Endothelial cell of umbilical vein (primary cell): Measurements from ENCODE around the gene NELFA. TPM values are rescaled to one million over a fixed set of nuclear protein-coding genes. Genes with fewer than 3 reads are reported as not detected.

Source experiments
- BruUV-seq: library from RNA; stranded (reverse); fragments of 400-500 nt; replicated peaks from 2 replicates; lab custom pipeline; 2021; lab: Mats Ljungman, UMichigan
- CTCF ChIA-PET: fragments of 300-600, 350-600 bp; sonication (Branson Sonifier 250); formaldehyde crosslinking; loops from one replicate; lab custom pipeline; 2021; ENCODE audit warnings: antibody characterized with exemption, inconsistent platforms; lab: Charles Lee
- POLR2A ChIA-PET: fragments of 300-600, 350-600 bp; sonication (Branson Sonifier 250); formaldehyde crosslinking; loops from one replicate; lab custom pipeline; 2021; ENCODE audit warnings: antibody characterized with exemption, inconsistent platforms; lab: Charles Lee
- DNase-seq: peaks from one replicate; pipeline ENCODE4 v3.0.0-alpha.2; 2011; ENCODE audit warnings: low read depth, low spot score
- FAIRE-seq: peaks from 2 replicates; lab custom pipeline; 2011; peaks lifted over from hg19 to GRCh38; lab: Jason Lieb, UNC
- H2AFZ ChIP-seq: 2 replicates; pipeline ENCODE4 v1.6.0; 2012; ENCODE audit warnings: low read depth, low read length, control low read depth, inconsistent platforms
- H3K27ac ChIP-seq: 2 replicates; pipeline ENCODE4 v1.5.1; 2011; ENCODE audit warnings: low read depth, mild to moderate bottlenecking, control low read depth, low read length, moderate library complexity; ENCODE audit not compliant: insufficient read depth
- H3K27me3 ChIP-seq, 2 experiments: 2 replicates each; pipeline versions ENCODE4 v1.6.0 to v1.6.1; 2011; ENCODE audit warnings: low read length in 2 of 2, mixed read lengths in 1 of 2; ENCODE audit not compliant: control insufficient read depth in 2 of 2, insufficient read depth in 2 of 2
- H3K36me3 ChIP-seq, 2 experiments: 2 replicates in 1 of 2; 3 replicates in 1 of 2; pipeline ENCODE4 v1.5.1; 2011; ENCODE audit warnings: low read length in 2 of 2, mild to moderate bottlenecking in 1 of 2, moderate library complexity in 1 of 2; ENCODE audit not compliant: control insufficient read depth in 2 of 2, insufficient read depth in 2 of 2; ENCODE audit errors: extremely low read depth in 1 of 2
- H3K4me1 ChIP-seq: 3 replicates; pipeline ENCODE4 v1.5.1; 2011; ENCODE audit warnings: mild to moderate bottlenecking, low read length; ENCODE audit not compliant: control insufficient read depth, insufficient read depth; ENCODE audit errors: extremely low read depth
- H3K4me2 ChIP-seq: 2 replicates; pipeline ENCODE4 v1.6.1; 2011; ENCODE audit warnings: low read length, control low read depth, mixed read lengths; ENCODE audit not compliant: insufficient read depth
- H3K4me3 ChIP-seq, 3 experiments: fragments of 200-600 bp in 1 of 3; sonication (generic), shearing (Covaris generic) in 1 of 3; replicated peaks in 1 of 3; 2 replicates each; pipeline ENCODE4 v1.5.1; 2011 to 2016; ENCODE audit warnings: control low read depth in 3 of 3, low read length in 3 of 3, mild to moderate bottlenecking in 2 of 3, inconsistent platforms in 1 of 3, low read depth in 1 of 3, moderate library complexity in 1 of 3; ENCODE audit not compliant: insufficient read depth in 1 of 3
- H3K79me2 ChIP-seq: 2 replicates; pipeline ENCODE4 v1.6.0; 2012; ENCODE audit warnings: low read length, inconsistent platforms; ENCODE audit not compliant: control insufficient read depth, insufficient read depth
- H3K9ac ChIP-seq: replicated peaks from 2 replicates; pipeline ENCODE3; 2011; ENCODE audit warnings: low read length, control low read depth; ENCODE audit not compliant: insufficient read depth; ENCODE audit errors: extremely low read depth
- H3K9me1 ChIP-seq: replicated peaks from 3 replicates; pipeline ENCODE4 v1.6.0; 2011; ENCODE audit warnings: mild to moderate bottlenecking, low read length; ENCODE audit not compliant: control insufficient read depth, insufficient read depth; ENCODE audit errors: extremely low read depth
- H3K9me3 ChIP-seq: replicated peaks from 2 replicates; pipeline ENCODE4 v1.5.1; 2012; ENCODE audit warnings: low read length, inconsistent platforms; ENCODE audit not compliant: control insufficient read depth, insufficient read depth
- H4K20me1 ChIP-seq: replicated peaks from 2 replicates; pipeline ENCODE3; 2011; ENCODE audit warnings: mild to moderate bottlenecking, low read length; ENCODE audit not compliant: control insufficient read depth, insufficient read depth; ENCODE audit errors: extremely low read depth
- EZH2 ChIP-seq: IDR thresholded peaks from 2 replicates; pipeline ENCODE4 v1.6.1; 2012; ENCODE audit warnings: borderline replicate concordance, low read depth, mild to moderate bottlenecking, moderate library complexity, low read length, inconsistent platforms; ENCODE audit not compliant: severe bottlenecking
- FOS ChIP-seq: IDR thresholded peaks from 2 replicates; pipeline ENCODE4 v1.6.1; 2011; ENCODE audit warnings: mild to moderate bottlenecking, low read length, moderate library complexity, borderline replicate concordance; ENCODE audit not compliant: insufficient read depth
- GATA2 ChIP-seq: IDR thresholded peaks from 2 replicates; pipeline ENCODE4 v1.7.0; 2011; ENCODE audit warnings: low read depth, mild to moderate bottlenecking, moderate library complexity, mixed read lengths, low read length; ENCODE audit not compliant: insufficient read length, insufficient read depth
- JUN ChIP-seq: IDR thresholded peaks from 2 replicates; pipeline ENCODE4 v1.6.1; 2011; ENCODE audit warnings: borderline replicate concordance, low read depth; ENCODE audit not compliant: insufficient read length, insufficient read depth
- MYC ChIP-seq: IDR thresholded peaks from one replicate; pipeline ENCODE4 v1.6.1; 2011; ENCODE audit warnings: mild to moderate bottlenecking, low read depth, low read length
- POLR2A ChIP-seq: IDR thresholded peaks from 2 replicates; pipeline ENCODE4 v1.6.1; 2012; ENCODE audit warnings: low read depth, mild to moderate bottlenecking, control low read depth, low read length
- POLR2AphosphoS5 ChIP-seq: IDR thresholded peaks from 2 replicates; pipeline ENCODE4 v1.6.1; 2012; ENCODE audit warnings: low read depth, mild to moderate bottlenecking, control low read depth, low read length, moderate library complexity; ENCODE audit not compliant: insufficient read depth
- dilution Hi-C: fragments of 300-500 bp; cut with MboI; formaldehyde crosslinking; loops from one replicate; pipeline ENCODE4 v1.15.0; 2019; ENCODE audit warnings: low sequenced_read_pairs; ENCODE audit not compliant: extremely low pct_ligation_motif_present
- intact Hi-C: fragments of 100-400 bp; cut with micrococcal nuclease; formaldehyde crosslinking; loops from one replicate; pipeline ENCODE4 v1.10.0; 2022
- polyA plus RNA-seq, 4 experiments: library from polyadenylated mRNA; depleted of rRNA in 3 of 4; stranded (reverse) in 3 of 4; unstranded in 1 of 4; fragments of >200 nt; gene quantifications; 2 replicates each; pipeline versions ENCODE4 v1.2.1 to v1.2.3, GENCODE V29; 2011 to 2012; ENCODE audit warnings: missing spikeins in 1 of 4
- total RNA-seq: library from RNA; stranded (reverse); gene quantifications from 2 replicates; pipeline ENCODE4 v1.2.3, GENCODE V29; 2021
- TF ChIP-seq, protein P1 (sequence below), 2 donors: IDR thresholded peaks; 1 replicate in 1 of 2; 2 replicates in 1 of 2; pipeline ENCODE4 v1.5.1; 2011; ENCODE audit warnings: low read length in 2 of 2, mild to moderate bottlenecking in 2 of 2, moderate library complexity in 2 of 2, control low read depth in 1 of 2, inconsistent platforms in 1 of 2, low read depth in 1 of 2; ENCODE audit not compliant: insufficient read depth in 1 of 2; ENCODE audit errors: extremely low read depth in 1 of 2
- TF ChIP-seq, protein P2 (sequence below): IDR thresholded peaks from 2 replicates; pipeline ENCODE4 v1.6.1; 2011; ENCODE audit not compliant: insufficient read depth, insufficient read length

The NELFA gene
- total and polyA plus RNA-seq, 2 donors (not counting 3 experiments of a cell fraction or from before 2014, with no cell fraction given): 22.8 to 30.3 TPM

DNA sequence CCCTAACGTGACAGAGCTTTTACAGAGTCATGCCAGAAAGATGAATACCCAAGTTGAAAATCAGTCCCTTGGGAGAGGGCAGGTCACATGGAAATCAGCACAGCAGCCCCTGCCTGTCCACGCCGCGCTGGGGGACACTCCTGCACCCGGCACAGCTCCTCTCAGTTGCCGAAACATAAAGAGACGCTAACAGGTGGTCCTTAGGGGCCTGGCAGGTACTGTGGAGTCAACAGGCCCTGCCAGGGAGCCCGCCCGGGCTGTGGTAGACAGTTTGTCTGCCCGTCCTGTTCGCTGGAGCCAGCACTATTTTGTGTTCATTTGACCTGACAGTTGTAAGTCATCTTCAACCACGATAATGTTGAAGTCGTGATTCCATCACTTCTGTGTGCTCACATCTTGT lies 30.5 kb downstream of the NELFA start:
- no TSS peak for BruUV-seq
- DNase-seq: no peak
- TF ChIP-seq POLR2A (no peak), POLR2AphosphoS5 (no peak), JUN (no peak), EZH2 (no peak), MYC (no peak), GATA2 (no peak), FOS (no peak)
- TF ChIP-seq, protein P1, sequence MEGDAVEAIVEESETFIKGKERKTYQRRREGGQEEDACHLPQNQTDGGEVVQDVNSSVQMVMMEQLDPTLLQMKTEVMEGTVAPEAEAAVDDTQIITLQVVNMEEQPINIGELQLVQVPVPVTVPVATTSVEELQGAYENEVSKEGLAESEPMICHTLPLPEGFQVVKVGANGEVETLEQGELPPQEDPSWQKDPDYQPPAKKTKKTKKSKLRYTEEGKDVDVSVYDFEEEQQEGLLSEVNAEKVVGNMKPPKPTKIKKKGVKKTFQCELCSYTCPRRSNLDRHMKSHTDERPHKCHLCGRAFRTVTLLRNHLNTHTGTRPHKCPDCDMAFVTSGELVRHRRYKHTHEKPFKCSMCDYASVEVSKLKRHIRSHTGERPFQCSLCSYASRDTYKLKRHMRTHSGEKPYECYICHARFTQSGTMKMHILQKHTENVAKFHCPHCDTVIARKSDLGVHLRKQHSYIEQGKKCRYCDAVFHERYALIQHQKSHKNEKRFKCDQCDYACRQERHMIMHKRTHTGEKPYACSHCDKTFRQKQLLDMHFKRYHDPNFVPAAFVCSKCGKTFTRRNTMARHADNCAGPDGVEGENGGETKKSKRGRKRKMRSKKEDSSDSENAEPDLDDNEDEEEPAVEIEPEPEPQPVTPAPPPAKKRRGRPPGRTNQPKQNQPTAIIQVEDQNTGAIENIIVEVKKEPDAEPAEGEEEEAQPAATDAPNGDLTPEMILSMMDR (IDR thresholded peaks at IDR 0.05; ENCODE audit: extremely low read depth in 1 of 2, insufficient read depth in 1 of 2, low read depth in 1 of 2, low read length in 2 of 2): no peak
- TF ChIP-seq, protein P2, sequence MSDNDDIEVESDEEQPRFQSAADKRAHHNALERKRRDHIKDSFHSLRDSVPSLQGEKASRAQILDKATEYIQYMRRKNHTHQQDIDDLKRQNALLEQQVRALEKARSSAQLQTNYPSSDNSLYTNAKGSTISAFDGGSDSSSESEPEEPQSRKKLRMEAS: no peak
- Histone ChIP-seq H3K9me3 (no peaks in the 10 kb centered on the region), H3K4me1 (no peaks in the 10 kb centered on the region), H3K9ac (no peak overlapping the region), H3K79me2 (peaks cover 1% of the 10 kb centered on the region), H3K4me3 (no peak overlapping the region), H3K9me1 (no peaks in the 10 kb centered on the region), H3K4me2 (no peak overlapping the region), H3K36me3 (peaks cover 28 to 47% of the 10 kb centered on the region in 2 experiments), H4K20me1 (no peaks in the 10 kb centered on the region), H3K27me3 (no peaks in the 10 kb centered on the region), H3K27ac (no peak overlapping the region), H2AFZ (no peak overlapping the region)
- dilution Hi-C loops (no loop called here), intact Hi-C loops (no loop called here)
- FAIRE-seq: no peak
- CTCF ChIA-PET: interaction anchor here (0.9 kb wide), 1 partner anchor 17 kb away, joined by 3 read pairs; no protein-coding TSS in a partner anchor
- POLR2A ChIA-PET: no interaction called here
